Caco-2 (cell line): Measurements from ENCODE around the gene LHX4. TPM values are rescaled to one million over a fixed set of nuclear protein-coding genes. Genes with fewer than 3 reads are reported as not detected.

Experiments
- BruUV-seq: library from RNA; stranded (reverse); fragments of 400-500 nt; replicated peaks from 2 replicates; lab custom pipeline; 2021; lab: Mats Ljungman, UMichigan
- CTCF ChIA-PET: fragments of 300-600 bp; sonication (Branson Sonifier 250); formaldehyde crosslinking; loops from one replicate; lab custom pipeline; 2022; ENCODE audit warnings: antibody characterized with exemption; lab: Charles Lee
- POLR2A ChIA-PET: fragments of 300-600 bp; sonication (Branson Sonifier 250); formaldehyde crosslinking; loops from one replicate; lab custom pipeline; 2022; ENCODE audit warnings: antibody characterized with exemption; lab: Charles Lee
- DNase-seq, 2 experiments: peaks; one replicate each; pipeline versions ENCODE4 v3.0.0 to v3.0.0-alpha.2; 2020 to 2022
- H3K27me3 ChIP-seq: replicated peaks from 2 replicates; pipeline ENCODE4 v1.6.0; 2011; ENCODE audit warnings: low read length; ENCODE audit not compliant: control insufficient read depth, insufficient read depth
- H3K36me3 ChIP-seq: 2 replicates; pipeline ENCODE4 v1.5.1; 2011; ENCODE audit warnings: low read length; ENCODE audit not compliant: control insufficient read depth, insufficient read depth
- H3K4me1 ChIP-seq: fragments of 250-450 bp; sonication (Bioruptor Pico); 2 replicates; pipeline ENCODE4 v1.5.1; 2020; ENCODE audit warnings: mild to moderate bottlenecking
- H3K4me3 ChIP-seq: 2 replicates; pipeline ENCODE4 v1.5.1; 2011; ENCODE audit warnings: low read depth, mild to moderate bottlenecking, control low read depth, low read length
- H3K9me3 ChIP-seq: fragments of 250-450 bp; sonication (Bioruptor Pico); 2 replicates; pipeline ENCODE4 v1.5.1; 2020; ENCODE audit warnings: mild to moderate bottlenecking, moderate library complexity
- H3K27ac Mint-ChIP-seq: one replicate; pipeline ENCODE4 v1.8.0; 2022; ENCODE audit warnings: mixed read lengths; ENCODE audit not compliant: unreplicated experiment
- H3K27me3 Mint-ChIP-seq: one replicate; pipeline ENCODE4 v1.8.0; 2022; ENCODE audit warnings: mixed read lengths; ENCODE audit not compliant: insufficient read depth, unreplicated experiment
- H3K36me3 Mint-ChIP-seq: one replicate; pipeline ENCODE4 v1.8.0; 2022; ENCODE audit warnings: mild to moderate bottlenecking, mixed read lengths; ENCODE audit not compliant: insufficient read depth, unreplicated experiment
- H3K4me1 Mint-ChIP-seq: one replicate; pipeline ENCODE4 v1.8.0; 2022; ENCODE audit warnings: low read depth, mixed read lengths; ENCODE audit not compliant: unreplicated experiment
- H3K4me3 Mint-ChIP-seq: one replicate; pipeline ENCODE4 v1.8.0; 2022; ENCODE audit warnings: mild to moderate bottlenecking, moderate library complexity, mixed read lengths; ENCODE audit not compliant: unreplicated experiment
- H3K9me3 Mint-ChIP-seq: one replicate; pipeline ENCODE4 v1.8.0; 2022; ENCODE audit warnings: mixed read lengths; ENCODE audit not compliant: unreplicated experiment
- intact Hi-C: fragments of 100-400 bp; cut with micrococcal nuclease; formaldehyde crosslinking; loops from one replicate; pipeline ENCODE4 v1.10.0; 2022; ENCODE audit not compliant: unreplicated experiment
- total RNA-seq: library from RNA; stranded (reverse); gene quantifications from 2 replicates; pipeline ENCODE4 v1.2.3, GENCODE V29; 2022
- TF ChIP-seq, protein P1 (sequence below), 2 experiments: fragments of 200-600 bp in 1 of 2; IDR thresholded peaks; 1 replicate in 1 of 2; 2 replicates in 1 of 2; pipeline versions ENCODE4 v1.5.1 to v1.8.0; 2011 to 2022; ENCODE audit warnings: antibody characterized with exemption in 1 of 2, control low read depth in 1 of 2, inconsistent platforms in 1 of 2, low read depth in 1 of 2, low read length in 1 of 2, mild to moderate bottlenecking in 1 of 2, moderate library complexity in 1 of 2; ENCODE audit not compliant: insufficient read depth in 1 of 2, severe bottlenecking in 1 of 2, unreplicated experiment in 1 of 2

The LHX4 gene
- total RNA-seq, 1 experiment from 2014 or later, result 0.16 TPM

DNA sequence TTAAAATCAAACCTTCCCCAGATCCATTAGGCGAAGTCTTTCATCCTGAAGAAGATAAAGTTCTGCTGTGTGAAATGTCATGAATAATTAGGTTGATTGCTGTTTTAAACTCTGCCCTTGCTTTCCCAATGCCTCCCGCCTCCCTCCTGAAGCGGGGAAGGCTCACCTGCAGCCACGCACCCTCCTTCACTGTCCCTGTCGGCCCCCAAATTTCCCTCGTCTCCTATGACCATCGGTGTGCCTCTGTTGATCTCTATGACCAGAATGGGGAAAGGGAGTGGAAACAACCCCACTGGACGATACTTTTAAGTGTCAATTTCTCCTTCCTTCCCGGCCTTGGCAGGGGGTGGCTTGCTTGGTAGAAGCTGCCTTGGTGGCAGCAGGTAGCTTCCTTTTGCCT lies 35.1 kb downstream of the LHX4 start:
- H3K27ac Mint-ChIP-seq, result no peak overlapping the region
- BruUV-seq, result no TSS peak

DNA sequence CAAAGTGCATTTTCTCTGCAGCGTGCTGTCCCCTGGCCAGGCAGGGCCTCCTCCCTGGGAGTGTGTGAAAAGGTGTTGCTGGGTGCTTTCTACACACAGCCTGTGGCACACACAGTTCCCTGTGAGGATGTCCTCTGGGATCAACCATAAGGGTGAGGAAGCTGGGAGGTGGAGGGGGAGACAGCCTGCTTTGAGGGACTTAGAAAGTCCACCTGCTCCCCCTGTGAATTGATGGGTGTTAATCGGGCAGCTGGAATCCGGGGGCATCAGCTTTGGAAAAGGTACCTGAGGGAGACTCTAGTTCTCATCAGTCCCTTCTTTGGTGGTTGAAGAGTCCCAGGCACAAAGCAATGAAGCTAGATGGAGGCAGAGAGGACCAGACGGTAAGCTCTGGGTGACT lies 35.8 kb downstream of the LHX4 start:
- no peak overlapping the region for H3K4me3 ChIP-seq
- no peaks in the 10 kb centered on the region for H3K27me3 Mint-ChIP-seq
- no peaks in the 10 kb centered on the region; the same call in 1 of the 2 replicates for H3K36me3 ChIP-seq
- H3K9me3 ChIP-seq, result no peaks in the 10 kb centered on the region
- POLR2A ChIA-PET, result no interaction called here
- no peaks in the 10 kb centered on the region for H3K9me3 Mint-ChIP-seq
- intact Hi-C loops, result no loop called here
- H3K4me1 ChIP-seq, result peaks cover 10% of the 10 kb centered on the region; the same call in 1 of the 2 replicates
- CTCF ChIA-PET, result no interaction called here
- peaks cover 3% of the 10 kb centered on the region for H3K4me1 Mint-ChIP-seq
- no peak for DNase-seq
- peaks cover 17% of the 10 kb centered on the region for H3K36me3 Mint-ChIP-seq
- no peak overlapping the region for H3K27ac Mint-ChIP-seq
- H3K27me3 ChIP-seq, result no peaks in the 10 kb centered on the region
- H3K4me3 Mint-ChIP-seq, result no peak overlapping the region
- BruUV-seq, result no TSS peak
- TF ChIP-seq, protein P1, sequence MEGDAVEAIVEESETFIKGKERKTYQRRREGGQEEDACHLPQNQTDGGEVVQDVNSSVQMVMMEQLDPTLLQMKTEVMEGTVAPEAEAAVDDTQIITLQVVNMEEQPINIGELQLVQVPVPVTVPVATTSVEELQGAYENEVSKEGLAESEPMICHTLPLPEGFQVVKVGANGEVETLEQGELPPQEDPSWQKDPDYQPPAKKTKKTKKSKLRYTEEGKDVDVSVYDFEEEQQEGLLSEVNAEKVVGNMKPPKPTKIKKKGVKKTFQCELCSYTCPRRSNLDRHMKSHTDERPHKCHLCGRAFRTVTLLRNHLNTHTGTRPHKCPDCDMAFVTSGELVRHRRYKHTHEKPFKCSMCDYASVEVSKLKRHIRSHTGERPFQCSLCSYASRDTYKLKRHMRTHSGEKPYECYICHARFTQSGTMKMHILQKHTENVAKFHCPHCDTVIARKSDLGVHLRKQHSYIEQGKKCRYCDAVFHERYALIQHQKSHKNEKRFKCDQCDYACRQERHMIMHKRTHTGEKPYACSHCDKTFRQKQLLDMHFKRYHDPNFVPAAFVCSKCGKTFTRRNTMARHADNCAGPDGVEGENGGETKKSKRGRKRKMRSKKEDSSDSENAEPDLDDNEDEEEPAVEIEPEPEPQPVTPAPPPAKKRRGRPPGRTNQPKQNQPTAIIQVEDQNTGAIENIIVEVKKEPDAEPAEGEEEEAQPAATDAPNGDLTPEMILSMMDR (IDR thresholded peaks at IDR 0.05; ENCODE audit: insufficient read depth in 1 of 2, low read depth in 1 of 2, low read length in 1 of 2, severe bottlenecking in 1 of 2, unreplicated experiment in 1 of 2), result no peak

More for the DNA sequence above, 35.1 kb downstream of the LHX4 start:
- H3K9me3 Mint-ChIP-seq, result no peaks in the 10 kb centered on the region
- no peaks in the 10 kb centered on the region for H3K27me3 Mint-ChIP-seq
- H3K36me3 Mint-ChIP-seq, result peaks cover 13% of the 10 kb centered on the region
- no peak for DNase-seq
- no peaks in the 10 kb centered on the region for H3K27me3 ChIP-seq
- ChIA-PET CTCF (no interaction called here), POLR2A (no interaction called here)
- H3K9me3 ChIP-seq, result no peaks in the 10 kb centered on the region
- intact Hi-C loops, result no loop called here
- H3K4me1 ChIP-seq, result peaks cover 3% of the 10 kb centered on the region; the same call in 1 of the 2 replicates
- no peak overlapping the region for H3K4me3 Mint-ChIP-seq
- H3K36me3 ChIP-seq, result no peaks in the 10 kb centered on the region
- TF ChIP-seq, protein P1 (IDR thresholded peaks at IDR 0.05; ENCODE audit: insufficient read depth in 1 of 2, low read depth in 1 of 2, low read length in 1 of 2, severe bottlenecking in 1 of 2, unreplicated experiment in 1 of 2), result no peak
- no peaks in the 10 kb centered on the region for H3K4me1 Mint-ChIP-seq
- no peak overlapping the region for H3K4me3 ChIP-seq

DNA sequence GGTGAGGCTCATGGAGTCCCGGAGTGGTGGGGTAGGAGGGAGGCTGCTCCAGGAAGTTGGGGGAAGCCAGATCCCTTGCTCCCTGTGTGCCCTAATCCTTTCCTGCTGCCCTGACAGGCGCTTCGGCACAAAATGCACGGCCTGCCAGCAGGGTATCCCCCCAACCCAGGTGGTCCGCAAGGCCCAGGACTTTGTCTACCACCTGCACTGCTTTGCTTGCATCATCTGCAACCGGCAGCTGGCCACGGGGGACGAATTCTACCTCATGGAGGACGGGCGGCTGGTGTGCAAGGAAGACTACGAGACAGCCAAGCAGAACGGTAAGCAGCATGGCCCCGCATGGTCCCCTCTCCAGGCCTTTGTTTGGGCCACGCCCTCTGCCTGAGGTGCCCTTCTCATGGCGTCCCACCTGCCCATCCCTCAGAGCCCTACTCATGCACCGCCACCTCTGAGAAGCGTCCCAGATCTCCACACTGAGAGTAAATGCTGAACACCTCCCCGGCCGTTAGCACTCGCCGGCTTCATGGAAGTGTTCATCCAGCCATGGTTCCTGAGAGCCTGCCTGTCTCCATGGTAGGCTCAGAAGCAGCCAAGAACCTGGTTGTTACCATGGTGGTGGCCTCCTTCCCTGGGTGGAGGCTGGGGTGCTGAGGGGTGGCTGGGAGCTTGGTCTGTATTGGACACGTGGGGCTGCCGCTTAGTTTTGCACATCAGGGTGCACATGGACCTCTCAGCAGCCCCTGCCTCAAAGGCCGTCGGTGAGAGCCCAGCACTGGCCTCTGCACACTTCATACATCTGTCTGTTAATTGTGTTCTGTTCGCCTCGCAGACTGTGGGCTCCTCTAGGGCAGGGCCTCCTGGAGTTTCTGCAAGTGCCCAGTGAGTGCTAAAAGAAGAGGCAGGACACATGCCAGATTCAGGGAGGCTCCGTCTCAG lies 36.5 kb downstream of the LHX4 start:
- H3K4me3 ChIP-seq, result no peak overlapping the region
- intact Hi-C loops, result no loop called here
- H3K36me3 ChIP-seq, result no peaks in the 10 kb centered on the region; the same call in 1 of the 2 replicates
- no peak for DNase-seq
- H3K27ac Mint-ChIP-seq, result no peak overlapping the region
- no peak overlapping the region for H3K4me3 Mint-ChIP-seq
- H3K4me1 Mint-ChIP-seq, result peaks cover 7% of the 10 kb centered on the region
- no peaks in the 10 kb centered on the region for H3K27me3 ChIP-seq
- no peaks in the 10 kb centered on the region for H3K9me3 ChIP-seq
- POLR2A ChIA-PET, result no interaction called here
- TF ChIP-seq, protein P1 (IDR thresholded peaks at IDR 0.05; ENCODE audit: insufficient read depth in 1 of 2, low read depth in 1 of 2, low read length in 1 of 2, severe bottlenecking in 1 of 2, unreplicated experiment in 1 of 2), result no peak
- CTCF ChIA-PET, result no interaction called here
- H3K9me3 Mint-ChIP-seq, result no peaks in the 10 kb centered on the region
- H3K36me3 Mint-ChIP-seq, result peaks cover 22% of the 10 kb centered on the region
- no TSS peak for BruUV-seq
- no peaks in the 10 kb centered on the region for H3K27me3 Mint-ChIP-seq
- H3K4me1 ChIP-seq, result peaks cover 10% of the 10 kb centered on the region; the same call in 1 of the 2 replicates
